ENCODE data around the gene PNMA8B. TPM values are rescaled to one million over a fixed set of nuclear protein-coding genes. Genes with fewer than 3 reads are reported as not detected.

The PNMA8B gene
- total RNA-seq, 2 donors from 2014 or later = 0.96 to 3.1 TPM

- Histone ChIP-seq H3K9me3 (no peaks in the 10 kb centered on the region), H3K4me1 (replicated peaks) (no peaks in the 10 kb centered on the region), H3K4me3 (no peak overlapping the region), H3K27me3 (replicated peaks; ENCODE audit: insufficient read depth) (peaks cover 2% of the 10 kb centered on the region), H3K27ac (no peak overlapping the region), H3K36me3 (no peaks in the 10 kb centered on the region)
- intact Hi-C loops (cut with DNase I) = loop anchor here (2.0 to 5.0 kb wide), 2 partner anchors 24 to 206 kb away; no protein-coding TSS in a partner anchor
- TF ChIP-seq POLR2AphosphoS5 (IDR thresholded peaks at IDR 0.05) (no peak), CTCF (IDR thresholded peaks at IDR 0.05) (no peak), POLR2A (IDR thresholded peaks at IDR 0.05) (no peak)
- WGBS = 68% methylated on average over 11 of the region's 11 CpGs
- DNase-seq (ENCODE audit: low spot score) = no peak
Measured at GRCh38 chr19:46488551-46488950, 7.1 kb downstream of the PNMA8B start.

GRCh38 chr19:46487802-46488445 is 7.7 kb downstream of the PNMA8B start:
- TF ChIP-seq POLR2A (IDR thresholded peaks at IDR 0.05) (no peak), CTCF (IDR thresholded peaks at IDR 0.05) (peak; percentile 82 to 98 (median 96)), POLR2AphosphoS5 (IDR thresholded peaks at IDR 0.05) (peak; percentile 71)
- H3K36me3 ChIP-seq = no peaks in the 10 kb centered on the region
- intact Hi-C loops (cut with DNase I) = loop anchor here (2.0 to 5.0 kb wide), 3 partner anchors 25 to 206 kb away; no protein-coding TSS in a partner anchor
- peak; percentile 71 for DNase-seq (ENCODE audit: low spot score)
- no peaks in the 10 kb centered on the region for H3K27me3 ChIP-seq (replicated peaks; ENCODE audit: insufficient read depth)
- H3K4me3 ChIP-seq = peak overlapping the region in 1 of 2 donors; percentile 12
- no peaks in the 10 kb centered on the region for H3K9me3 ChIP-seq
- 7% methylated on average over 36 of the region's 38 CpGs for WGBS
- H3K27ac ChIP-seq = no peak overlapping the region
- H3K4me1 ChIP-seq (replicated peaks) = no peaks in the 10 kb centered on the region

GRCh38 chr19:46487178-46487801 is 8.4 kb downstream of the PNMA8B start:
- peak overlapping the region in 1 of 2 donors; percentile 12 for H3K4me3 ChIP-seq
- H3K36me3 ChIP-seq = no peaks in the 10 kb centered on the region
- 14% methylated on average over 19 of the region's 19 CpGs for WGBS
- H3K27ac ChIP-seq = no peak overlapping the region
- H3K27me3 ChIP-seq (replicated peaks; ENCODE audit: insufficient read depth) = no peaks in the 10 kb centered on the region
- TF ChIP-seq POLR2A (IDR thresholded peaks at IDR 0.05) (no peak), POLR2AphosphoS5 (IDR thresholded peaks at IDR 0.05) (no peak), CTCF (IDR thresholded peaks at IDR 0.05) (no peak)
- no peak for DNase-seq (ENCODE audit: low spot score)
- H3K4me1 ChIP-seq (replicated peaks) = no peaks in the 10 kb centered on the region
- intact Hi-C loops (cut with DNase I) = loop anchor here (2.0 to 5.0 kb wide), 2 partner anchors 86 to 205 kb away; no protein-coding TSS in a partner anchor
- H3K9me3 ChIP-seq = no peaks in the 10 kb centered on the region

GRCh38 chr19:46486358-46486757 is 9.3 kb downstream of the PNMA8B start:
- DNase-seq (ENCODE audit: low spot score) = no peak
- WGBS = 95% methylated on average over 3 of the region's 3 CpGs
- no peak overlapping the region for H3K27ac ChIP-seq
- H3K4me3 ChIP-seq = no peak overlapping the region
- intact Hi-C loops (cut with DNase I) = loop anchor here (2.0 to 5.0 kb wide), 2 partner anchors 86 to 204 kb away; no protein-coding TSS in a partner anchor
- no peaks in the 10 kb centered on the region for H3K9me3 ChIP-seq
- no peaks in the 10 kb centered on the region for H3K36me3 ChIP-seq
- H3K27me3 ChIP-seq (replicated peaks; ENCODE audit: insufficient read depth) = no peaks in the 10 kb centered on the region
- TF ChIP-seq CTCF (IDR thresholded peaks at IDR 0.05) = no peak
- TF ChIP-seq POLR2AphosphoS5 (IDR thresholded peaks at IDR 0.05) = no peak
- TF ChIP-seq POLR2A (IDR thresholded peaks at IDR 0.05) = no peak
- no peaks in the 10 kb centered on the region for H3K4me1 ChIP-seq (replicated peaks)
